GM20431 (cell line): ENCODE results near the gene RAPGEF3.

Experiments used
- in situ Hi-C: fragments of 300-500 bp; cut with MseI, MboI; formaldehyde crosslinking; loops from one replicate; pipeline ENCODE4 v1.15.0; 2020; ENCODE audit warnings: low sequenced_read_pairs; ENCODE audit not compliant: unreplicated experiment

The RAPGEF3 gene

GRCh38 chr12:47763481-47764346 lies 5.0 kb upstream of the RAPGEF3 start:
- in situ Hi-C loops = loop anchor here (10.0 kb wide), 1 partner anchor 49 kb away; no protein-coding TSS in a partner anchor

- in situ Hi-C loops = loop anchor here (10.0 kb wide), 1 partner anchor 48 kb away; no protein-coding TSS in a partner anchor
Observed at GRCh38 chr12:47762850-47763465, 4.3 kb upstream of the RAPGEF3 start.

GRCh38 chr12:47758584-47758833 lies 171 bp downstream of the RAPGEF3 start:
- in situ Hi-C loops = no loop called here

- in situ Hi-C loops = no loop called here
Observed at GRCh38 chr12:47757840-47758583, 668 bp downstream of the RAPGEF3 start.

GRCh38 chr12:47757364-47757839 lies 1.3 kb downstream of the RAPGEF3 start:
- in situ Hi-C loops = no loop called here

GRCh38 chr12:47755655-47756562 lies 2.8 kb downstream of the RAPGEF3 start:
- in situ Hi-C loops = no loop called here

- in situ Hi-C loops = no loop called here
Observed at GRCh38 chr12:47754881-47755280, 3.8 kb downstream of the RAPGEF3 start.

GRCh38 chr12:47754126-47754525 lies 4.6 kb downstream of the RAPGEF3 start:
- in situ Hi-C loops = no loop called here

GRCh38 chr12:47753021-47754001 lies 5.4 kb downstream of the RAPGEF3 start:
- in situ Hi-C loops = no loop called here

- in situ Hi-C loops = no loop called here
Observed at GRCh38 chr12:47752552-47752951, 6.1 kb downstream of the RAPGEF3 start.

- in situ Hi-C loops = no loop called here
Observed at GRCh38 chr12:47752121-47752520, 6.6 kb downstream of the RAPGEF3 start.

GRCh38 chr12:47751561-47751960 lies 7.1 kb downstream of the RAPGEF3 start:
- in situ Hi-C loops = no loop called here

GRCh38 chr12:47750916-47751470 lies 7.7 kb downstream of the RAPGEF3 start:
- in situ Hi-C loops = no loop called here

GRCh38 chr12:47750229-47750798 lies 8.4 kb downstream of the RAPGEF3 start:
- in situ Hi-C loops = no loop called here

GRCh38 chr12:47748899-47749298 lies 9.8 kb downstream of the RAPGEF3 start:
- in situ Hi-C loops = no loop called here

- in situ Hi-C loops = no loop called here
Observed at GRCh38 chr12:47748507-47748828, 10.2 kb downstream of the RAPGEF3 start.

GRCh38 chr12:47747596-47748506 lies 10.8 kb downstream of the RAPGEF3 start:
- in situ Hi-C loops = no loop called here
